ENCODE measurements around the gene TNFAIP1.
A peak's percentile ranks its signal among the peaks of the same experiment; 100 is the strongest.
"Not testable (repeated sequence)": the region's sequence is repeated elsewhere in the genome, so short reads cannot be mapped to it uniquely, and the experiment has no call there.

TNFAIP1 gene

GRCh38 chr17:28324781-28325180 lies 10.8 kb upstream of the TNFAIP1 start:
- no peak for DNase-seq (ENCODE audit: low read depth)

DNA sequence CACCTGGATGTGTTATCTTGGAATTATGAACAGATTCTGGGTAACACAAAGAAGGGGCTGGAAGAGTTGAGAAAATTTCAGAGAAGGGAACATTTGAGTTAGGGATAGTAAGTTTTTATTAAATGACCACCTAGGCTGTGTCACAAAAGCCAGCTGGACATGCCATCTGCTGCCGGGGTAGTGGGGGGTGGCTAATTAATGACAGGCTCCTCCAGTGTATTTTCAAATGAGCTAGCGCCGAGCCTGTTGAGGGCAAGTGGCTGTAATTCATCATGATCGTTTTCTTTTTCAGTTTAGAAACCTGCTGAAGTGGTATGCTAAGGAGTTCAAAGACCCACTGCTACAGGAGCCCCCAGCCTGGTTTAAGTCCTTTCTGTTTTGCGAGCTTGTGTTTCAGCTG lies 10.3 kb upstream of the TNFAIP1 start:
- no peak for DNase-seq (ENCODE audit: low read depth)

- DNase-seq (ENCODE audit: low read depth) = no peak
Measured at GRCh38 chr17:28326114-28326513, 9.4 kb upstream of the TNFAIP1 start.

DNA sequence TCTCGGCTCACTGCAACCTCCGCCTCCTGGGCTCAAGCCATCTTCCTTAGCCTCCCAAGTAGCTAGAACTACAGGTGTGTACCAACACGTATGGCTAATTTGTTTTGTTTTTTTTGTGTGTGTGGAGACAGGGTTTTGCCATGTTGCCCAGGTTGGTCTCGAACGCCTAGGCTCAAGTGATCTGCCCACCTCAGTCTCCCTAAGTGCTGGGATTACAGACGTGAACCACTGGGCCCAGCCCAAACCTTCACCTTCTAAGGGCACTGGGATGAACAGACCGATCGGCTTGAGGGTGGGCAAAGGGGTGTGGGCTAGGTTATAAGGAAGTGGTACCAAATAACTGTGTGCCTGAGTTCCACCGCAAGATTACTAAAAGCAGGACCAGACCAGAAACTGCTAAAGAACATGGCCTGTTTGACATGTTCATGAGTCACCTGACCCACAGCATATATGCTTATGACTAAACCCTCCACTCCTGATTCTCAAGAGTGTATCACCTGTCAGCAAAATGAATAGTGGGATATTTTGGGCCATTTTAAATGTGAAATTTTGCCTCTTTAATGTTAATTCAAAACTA lies 8.4 kb upstream of the TNFAIP1 start:
- no peak for DNase-seq (ENCODE audit: low read depth)

GRCh38 chr17:28327709-28328108 lies 7.9 kb upstream of the TNFAIP1 start:
- DNase-seq (ENCODE audit: low read depth) = no peak

GRCh38 chr17:28328325-28328724 lies 7.2 kb upstream of the TNFAIP1 start:
- DNase-seq (ENCODE audit: low read depth) = no peak

GRCh38 chr17:28330671-28331070 lies 4.9 kb upstream of the TNFAIP1 start:
- DNase-seq (ENCODE audit: low read depth) = no peak

- no peak for DNase-seq (ENCODE audit: low read depth)
Measured at GRCh38 chr17:28331891-28332420, 3.6 kb upstream of the TNFAIP1 start.

DNA sequence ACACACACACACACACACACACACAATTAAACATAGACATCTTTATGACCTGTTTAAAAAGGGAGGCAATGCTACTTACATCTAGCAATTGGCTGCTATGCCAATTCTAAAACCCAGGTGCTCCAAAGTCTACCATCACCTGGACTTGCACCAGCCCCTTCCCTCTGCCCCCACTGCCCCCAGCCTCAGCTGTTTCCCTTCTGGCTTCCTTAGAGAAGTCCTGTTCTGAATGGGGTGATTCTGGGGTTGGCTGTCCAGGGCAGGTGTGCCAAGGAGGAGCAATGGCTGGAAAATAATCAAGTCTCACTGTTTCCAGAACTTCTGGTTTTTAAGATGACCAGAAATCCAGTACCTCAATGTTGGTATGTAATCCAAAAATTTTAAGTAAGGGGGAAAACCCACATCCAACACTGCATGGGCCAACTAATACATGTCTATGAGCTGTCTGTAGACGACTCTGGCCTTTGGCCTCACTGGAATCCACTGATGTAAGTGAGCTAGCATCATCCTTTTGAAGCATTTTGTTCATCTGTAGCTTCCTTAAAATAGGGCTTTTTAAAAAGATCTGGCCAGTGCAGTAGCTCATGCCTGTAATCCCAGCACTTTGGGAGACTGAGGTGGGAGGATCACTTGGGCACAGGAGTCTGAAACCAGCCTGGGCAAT lies 2.3 kb upstream of the TNFAIP1 start:
- DNase-seq (ENCODE audit: low read depth) = no peak

DNA sequence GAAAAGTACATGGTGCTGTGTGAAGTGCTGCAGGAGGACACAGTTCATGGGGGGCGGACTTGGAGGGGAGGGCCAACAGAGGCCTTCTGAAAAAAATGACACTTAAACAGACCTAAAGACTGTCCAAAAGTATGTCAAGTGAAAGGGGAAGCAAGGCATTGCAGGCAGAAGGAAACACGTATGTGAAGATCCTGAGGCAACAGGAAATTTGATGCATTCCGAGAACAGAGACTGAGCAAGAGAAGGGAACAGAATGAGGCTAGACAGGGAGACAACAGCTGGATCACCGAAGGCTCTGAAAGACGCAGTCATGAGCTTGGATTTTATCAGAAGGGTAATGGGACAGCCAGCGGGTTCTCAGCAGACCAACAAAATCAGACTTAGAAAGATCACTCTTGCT lies 1.4 kb upstream of the TNFAIP1 start:
- no peak for DNase-seq (ENCODE audit: low read depth)

DNA sequence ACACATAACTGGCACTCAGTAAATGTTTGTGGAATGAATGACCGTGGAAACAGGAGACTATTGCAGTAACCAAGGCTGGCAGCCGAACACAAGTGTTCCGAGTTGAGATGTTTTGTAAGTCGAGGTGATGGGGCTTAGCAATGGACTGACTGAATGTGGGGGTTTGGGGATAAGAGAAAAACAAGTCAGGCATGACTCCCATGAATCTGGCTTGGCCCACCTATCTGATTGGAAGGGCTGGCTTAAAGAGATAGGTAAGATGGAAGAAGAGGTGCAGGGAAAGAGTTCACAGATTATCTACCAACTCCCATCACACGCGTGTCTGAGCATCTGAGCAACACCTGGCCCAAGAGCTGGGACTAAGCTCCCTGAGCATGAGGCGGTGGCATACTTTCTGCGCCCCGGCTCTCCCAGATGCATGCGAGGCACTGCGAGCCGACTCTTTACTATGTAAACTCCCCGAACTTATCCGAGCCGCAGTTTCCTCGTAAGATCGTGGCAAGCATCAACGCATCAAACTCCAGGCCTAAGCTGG lies 828 bp upstream of the TNFAIP1 start:
- DNase-seq (ENCODE audit: low read depth) = peak; percentile 41

- peak; percentile 71 for DNase-seq (ENCODE audit: low read depth)
Measured at GRCh38 chr17:28335959-28336871, 654 bp downstream of the TNFAIP1 start.

DNA sequence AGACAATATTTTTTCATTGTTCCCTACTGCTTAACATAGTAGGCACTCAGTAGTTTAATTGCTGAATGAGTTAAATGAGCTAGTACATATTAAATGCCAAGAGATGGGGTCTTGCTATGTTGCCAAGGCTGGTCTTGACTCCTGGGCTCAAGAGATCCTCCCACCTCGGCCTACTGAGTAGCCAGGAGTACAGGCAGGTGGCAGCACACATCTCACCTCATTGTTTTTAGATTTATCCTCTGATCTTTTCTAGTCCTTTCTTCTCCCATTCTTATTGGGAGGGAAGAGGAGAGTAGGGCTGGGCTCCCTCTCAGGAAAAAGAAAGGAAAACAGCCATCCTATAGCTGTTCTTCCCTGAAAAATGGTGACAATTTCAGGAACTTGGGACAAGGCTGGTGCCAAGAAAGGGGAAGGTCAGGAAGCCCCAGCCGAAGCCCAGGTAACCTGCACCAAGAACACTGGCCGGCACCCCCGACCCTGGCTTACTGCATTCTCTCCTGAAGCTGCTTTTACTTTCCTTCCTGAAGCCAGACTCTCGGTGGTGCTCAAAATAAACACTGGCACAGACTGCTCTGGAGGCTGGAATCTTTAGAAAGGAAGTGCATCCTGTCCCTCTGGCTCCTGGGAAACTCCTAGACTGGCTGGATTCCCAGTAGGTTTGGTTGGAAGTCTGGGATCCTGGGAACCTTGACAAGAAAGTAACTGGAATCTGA lies 2.7 kb downstream of the TNFAIP1 start:
- peak; percentile 44 for DNase-seq (ENCODE audit: low read depth)

DNA sequence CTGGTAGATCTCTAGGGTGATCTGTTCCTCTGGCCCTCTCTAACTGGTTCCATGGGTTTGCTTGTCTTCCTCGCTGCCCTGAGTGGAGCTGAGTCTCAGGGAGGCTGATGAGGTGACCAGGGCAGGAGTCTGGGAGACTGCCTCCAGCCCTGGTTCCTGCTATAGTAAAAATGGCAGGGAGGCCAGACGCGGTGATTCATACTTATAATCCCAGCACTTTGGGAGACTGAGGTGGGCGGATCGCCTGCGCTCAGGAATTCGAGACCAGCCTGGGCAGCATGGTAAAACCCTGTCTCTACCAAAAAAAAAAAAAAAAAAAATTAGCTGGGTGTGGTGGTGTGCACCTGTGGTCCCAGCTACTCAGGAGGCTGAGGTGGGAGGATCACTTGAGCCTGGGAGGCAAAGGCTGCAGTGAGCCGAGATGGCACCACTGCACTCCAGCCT lies 3.2 kb downstream of the TNFAIP1 start:
- not testable (repeated sequence) for DNase-seq (ENCODE audit: low read depth)

- no peak for DNase-seq (ENCODE audit: low read depth)
Measured at GRCh38 chr17:28339431-28339830, 3.9 kb downstream of the TNFAIP1 start.

DNA sequence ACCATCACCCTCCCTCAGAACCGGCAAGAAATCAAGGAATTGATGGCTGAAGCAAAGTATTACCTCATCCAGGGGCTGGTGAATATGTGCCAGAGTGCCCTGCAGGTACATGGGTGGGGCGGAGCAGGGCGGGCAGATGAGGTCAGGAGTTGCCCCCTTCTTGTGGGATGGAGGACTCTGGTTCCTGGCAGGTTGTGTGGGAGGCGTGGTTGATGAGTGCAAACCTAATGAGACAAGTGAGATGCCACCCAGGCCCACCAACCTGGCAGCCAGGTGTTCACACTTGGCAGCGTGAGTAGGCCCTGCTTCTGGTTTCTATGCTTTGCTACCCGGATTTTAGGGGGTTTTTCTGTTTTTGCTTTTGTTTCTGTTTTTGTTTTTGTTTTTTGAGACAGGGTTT lies 4.8 kb downstream of the TNFAIP1 start:
- no peak for DNase-seq (ENCODE audit: low read depth)

DNA sequence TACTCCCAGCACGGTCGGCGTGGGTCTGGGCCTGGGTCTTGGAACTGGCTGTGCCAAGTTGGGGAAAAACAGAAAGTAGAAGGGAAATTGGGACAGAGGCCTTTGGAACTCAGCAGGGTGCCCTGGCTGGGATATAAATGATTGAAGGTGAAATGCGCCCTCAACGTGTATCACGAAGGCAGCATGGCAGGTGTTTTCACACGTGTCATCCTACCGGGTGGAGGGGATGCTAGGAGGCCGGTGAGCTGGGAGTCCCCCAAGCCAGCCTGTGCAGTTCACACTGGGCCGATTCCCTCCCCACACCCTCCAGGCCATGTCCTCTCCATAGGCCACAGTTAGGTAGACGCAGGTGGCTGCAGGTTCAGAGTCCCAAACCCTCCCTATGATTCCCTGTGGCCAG lies 6.0 kb downstream of the TNFAIP1 start:
- no peak for DNase-seq (ENCODE audit: low read depth)

GRCh38 chr17:28342313-28342712 lies 6.8 kb downstream of the TNFAIP1 start:
- no peak for DNase-seq (ENCODE audit: low read depth)

- no peak for DNase-seq (ENCODE audit: low read depth)
Measured at GRCh38 chr17:28343491-28343932, 8.0 kb downstream of the TNFAIP1 start.

- DNase-seq (ENCODE audit: low read depth) = no peak
Measured at GRCh38 chr17:28344011-28344410, 8.4 kb downstream of the TNFAIP1 start.

GRCh38 chr17:28344435-28344901 lies 8.9 kb downstream of the TNFAIP1 start:
- DNase-seq (ENCODE audit: low read depth) = no peak

Measured in GM04504 (cell line).